Nephron (organoid): ENCODE results near the gene SLC15A5.

Source experiments
- H3K27ac Mint-ChIP-seq, 3 experiments: 2 replicates each; pipeline ENCODE4 v1.8.0; 2020; ENCODE audit warnings: mixed read lengths in 3 of 3, mild to moderate bottlenecking in 2 of 3, moderate library complexity in 1 of 3
- H3K27me3 Mint-ChIP-seq: 2 replicates; pipeline ENCODE4 v1.8.0; 2021; ENCODE audit warnings: low read depth, mild to moderate bottlenecking, moderate library complexity, mixed read lengths
- H3K36me3 Mint-ChIP-seq: 2 replicates; pipeline ENCODE4 v1.8.0; 2020; ENCODE audit warnings: low read depth, mixed read lengths
- H3K4me1 Mint-ChIP-seq: 2 replicates; pipeline ENCODE4 v1.8.0; 2020; ENCODE audit warnings: mixed read lengths
- H3K4me3 Mint-ChIP-seq, 3 experiments: 2 replicates each; pipeline ENCODE4 v1.8.0; 2020; ENCODE audit warnings: mild to moderate bottlenecking in 3 of 3, mixed read lengths in 3 of 3, moderate library complexity in 2 of 3
- H3K9me3 Mint-ChIP-seq: 2 replicates; pipeline ENCODE4 v1.8.0; 2020; ENCODE audit warnings: mixed read lengths
- CTCF ChIP-seq, 3 experiments: fragments of 200-600 bp; sonication (generic); IDR thresholded peaks; one replicate each; pipeline ENCODE4 v1.5.0; 2021; ENCODE audit warnings: antibody characterized with exemption in 3 of 3; ENCODE audit not compliant: unreplicated experiment in 3 of 3

SLC15A5 gene

GRCh38 chr12:16243487-16244412 lies 33.7 kb downstream of the SLC15A5 start:
- Mint-ChIP-seq H3K27ac (no peak overlapping the region), H3K27me3 (no peaks in the 10 kb centered on the region), H3K36me3 (no peaks in the 10 kb centered on the region), H3K4me1 (no peaks in the 10 kb centered on the region), H3K4me3 (no peak overlapping the region), H3K9me3 (no peaks in the 10 kb centered on the region)
- no peak for TF ChIP-seq CTCF (IDR thresholded peaks at IDR 0.05; ENCODE audit: unreplicated experiment in 3 of 3)

- no peak for TF ChIP-seq CTCF (IDR thresholded peaks at IDR 0.05; ENCODE audit: unreplicated experiment in 3 of 3)
- Mint-ChIP-seq H3K4me3 (no peak overlapping the region), H3K4me1 (no peaks in the 10 kb centered on the region), H3K27me3 (no peaks in the 10 kb centered on the region), H3K9me3 (no peaks in the 10 kb centered on the region), H3K27ac (no peak overlapping the region), H3K36me3 (no peaks in the 10 kb centered on the region)
Measured at GRCh38 chr12:16241346-16241745, 36.1 kb downstream of the SLC15A5 start.

- H3K4me3 Mint-ChIP-seq, result no peak overlapping the region
- no peak overlapping the region for H3K27ac Mint-ChIP-seq
- no peak for TF ChIP-seq CTCF (IDR thresholded peaks at IDR 0.05; ENCODE audit: unreplicated experiment in 3 of 3)
- peaks cover under 1% of the 10 kb centered on the region for H3K9me3 Mint-ChIP-seq
- no peaks in the 10 kb centered on the region for H3K36me3 Mint-ChIP-seq
- H3K4me1 Mint-ChIP-seq, result no peaks in the 10 kb centered on the region
- H3K27me3 Mint-ChIP-seq, result no peaks in the 10 kb centered on the region
Measured at GRCh38 chr12:16238661-16239060, 38.8 kb downstream of the SLC15A5 start.

- no peak for TF ChIP-seq CTCF (IDR thresholded peaks at IDR 0.05; ENCODE audit: unreplicated experiment in 3 of 3)
- no peaks in the 10 kb centered on the region for H3K4me1 Mint-ChIP-seq
- no peaks in the 10 kb centered on the region for H3K36me3 Mint-ChIP-seq
- no peaks in the 10 kb centered on the region for H3K27me3 Mint-ChIP-seq
- H3K9me3 Mint-ChIP-seq, result peaks cover 13% of the 10 kb centered on the region
- no peak overlapping the region for H3K27ac Mint-ChIP-seq
- H3K4me3 Mint-ChIP-seq, result no peak overlapping the region
Measured at GRCh38 chr12:16229676-16230075, 47.8 kb downstream of the SLC15A5 start.

- H3K27ac Mint-ChIP-seq, result no peak overlapping the region
- no peaks in the 10 kb centered on the region for H3K4me1 Mint-ChIP-seq
- H3K27me3 Mint-ChIP-seq, result no peaks in the 10 kb centered on the region
- TF ChIP-seq CTCF (IDR thresholded peaks at IDR 0.05; ENCODE audit: unreplicated experiment in 3 of 3), result no peak
- H3K36me3 Mint-ChIP-seq, result no peaks in the 10 kb centered on the region
- peaks cover 10% of the 10 kb centered on the region for H3K9me3 Mint-ChIP-seq
- H3K4me3 Mint-ChIP-seq, result no peak overlapping the region
Measured at GRCh38 chr12:16228067-16228466, 49.4 kb downstream of the SLC15A5 start.

GRCh38 chr12:16225692-16226091 lies 51.8 kb downstream of the SLC15A5 start:
- H3K4me1 Mint-ChIP-seq, result no peaks in the 10 kb centered on the region
- no peaks in the 10 kb centered on the region for H3K36me3 Mint-ChIP-seq
- no peak overlapping the region for H3K4me3 Mint-ChIP-seq
- H3K27ac Mint-ChIP-seq, result no peak overlapping the region
- TF ChIP-seq CTCF (IDR thresholded peaks at IDR 0.05; ENCODE audit: unreplicated experiment in 3 of 3), result no peak
- no peaks in the 10 kb centered on the region for H3K9me3 Mint-ChIP-seq
- H3K27me3 Mint-ChIP-seq, result no peaks in the 10 kb centered on the region
